Measurements from ENCODE around the gene BCAS4.
"Not testable (repeated sequence)": the region's sequence is repeated elsewhere in the genome, so short reads cannot be mapped to it uniquely, and the experiment has no call there.

BCAS4 gene

GRCh38 chr20:50777373-50777772 is 17.5 kb upstream of the BCAS4 start:
- no peak overlapping the region for H3K4me3 ChIP-seq (ENCODE audit: low read depth, low read length)
- TF ChIP-seq CTCF (IDR thresholded peaks at IDR 0.05; ENCODE audit: borderline replicate concordance, insufficient read depth, low read depth, low read length), result no peak

GRCh38 chr20:50778994-50779393 is 15.9 kb upstream of the BCAS4 start:
- not testable (repeated sequence) for H3K4me3 ChIP-seq (ENCODE audit: low read depth, low read length)

GRCh38 chr20:50783390-50783789 is 11.5 kb upstream of the BCAS4 start:
- TF ChIP-seq CTCF (IDR thresholded peaks at IDR 0.05; ENCODE audit: borderline replicate concordance, insufficient read depth, low read depth, low read length), result no peak
- H3K4me3 ChIP-seq (ENCODE audit: low read depth, low read length), result no peak overlapping the region

- TF ChIP-seq CTCF (IDR thresholded peaks at IDR 0.05; ENCODE audit: borderline replicate concordance, insufficient read depth, low read depth, low read length), result no peak
These were observed 11.0 kb upstream of the BCAS4 start for GRCh38 chr20:50783903-50784302.

GRCh38 chr20:50784464-50784863 is 10.4 kb upstream of the BCAS4 start:
- no peak overlapping the region for H3K4me3 ChIP-seq (ENCODE audit: low read depth, low read length)
- TF ChIP-seq CTCF (IDR thresholded peaks at IDR 0.05; ENCODE audit: borderline replicate concordance, insufficient read depth, low read depth, low read length), result no peak

More at GRCh38 chr20:50783903-50784302, 11.0 kb upstream of the BCAS4 start:
- no peak overlapping the region for H3K4me3 ChIP-seq (ENCODE audit: low read depth, low read length)

GRCh38 chr20:50786703-50787102 is 8.2 kb upstream of the BCAS4 start:
- H3K4me3 ChIP-seq (ENCODE audit: low read depth, low read length), result no peak overlapping the region
- TF ChIP-seq CTCF (IDR thresholded peaks at IDR 0.05; ENCODE audit: borderline replicate concordance, insufficient read depth, low read depth, low read length), result no peak

GRCh38 chr20:50787181-50787580 is 7.7 kb upstream of the BCAS4 start:
- TF ChIP-seq CTCF (IDR thresholded peaks at IDR 0.05; ENCODE audit: borderline replicate concordance, insufficient read depth, low read depth, low read length), result no peak
- no peak overlapping the region for H3K4me3 ChIP-seq (ENCODE audit: low read depth, low read length)

All from GM12875 (cell line).